ENCODE data around the gene CMKLR1. TPM values are rescaled to one million over a fixed set of nuclear protein-coding genes. Genes with fewer than 3 reads are reported as not detected.

Gene CMKLR1
- total and polyA plus RNA-seq, 9 of the 15 experiments (the other 6 are each of a cell fraction or from before 2014, with no cell fraction given), result 0.11 to 1.4 (median 0.20) TPM

DNA sequence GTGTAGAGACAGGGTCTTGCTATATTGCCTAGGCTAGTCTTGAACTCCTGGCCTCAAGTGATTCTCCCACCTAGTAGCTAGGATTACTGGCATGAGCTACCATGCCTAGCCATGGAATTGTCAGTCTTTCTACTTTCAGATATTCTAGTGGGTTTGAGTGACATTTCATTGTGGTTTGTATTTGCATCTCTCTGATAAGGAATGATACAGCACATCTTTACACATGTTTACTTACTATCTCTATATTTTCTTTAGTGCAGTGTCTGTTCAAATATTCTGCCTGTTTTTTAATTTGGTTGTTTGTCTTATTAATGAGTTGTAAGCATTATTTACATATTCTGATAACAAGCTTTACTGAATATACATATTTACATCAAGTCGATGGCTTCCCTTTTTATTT is 73.6 kb downstream of the CMKLR1 start:
- no peaks in the 10 kb centered on the region for H3K79me2 ChIP-seq (ENCODE audit: control insufficient read depth, insufficient read depth, low read length)
- ChIA-PET POLR2A (no interaction called here), CTCF (ENCODE audit: low intra/inter-chr PET ratio) (no interaction called here)
- no peak overlapping the region for H3K27ac ChIP-seq (ENCODE audit: extremely low read depth, low read depth, low read length)
- peaks cover 0 to 7% of the 10 kb centered on the region in 2 experiments; a peak in 3 of 5 replicates for H3K4me1 ChIP-seq (replicated peaks in 1 of 2; ENCODE audit: control insufficient read depth in 2 of 2, insufficient read depth in 2 of 2, low read length in 2 of 2)
- H2AFZ ChIP-seq (ENCODE audit: low read depth, low read length), result no peak overlapping the region
- H3K9ac ChIP-seq (ENCODE audit: insufficient read depth in 1 of 2, low read depth in 2 of 2, low read length in 2 of 2), result no peak overlapping the region
- no peaks in the 10 kb centered on the region for H4K20me1 ChIP-seq (replicated peaks; ENCODE audit: control insufficient read depth, insufficient read depth, low read length)
- H3K4me2 ChIP-seq (ENCODE audit: insufficient read depth, low read length), result no peak overlapping the region; the same call in 1 of the 2 replicates
- no peak overlapping the region for H3K4me3 ChIP-seq
- H3K9me3 ChIP-seq (replicated peaks; ENCODE audit: control insufficient read depth, insufficient read depth, low read depth, low read length), result no peaks in the 10 kb centered on the region
- ATAC-seq (no peak), FAIRE-seq (peak; percentile 35), DNase-seq (ENCODE audit: extremely low read depth in 1 of 4, low spot score in 3 of 4) (no peak)
- TF ChIP-seq MAFF (IDR thresholded peaks at IDR 0.05; ENCODE audit: low read length) (peak; percentile 20; the same call in 1 of the 2 replicates), NFE2 (IDR thresholded peaks at IDR 0.05; ENCODE audit: low read depth) (peak; percentile 55), FOXA3 (CRISPR knock-in tag; conservative IDR thresholded peaks at IDR 0.05 in 1 of 2, IDR thresholded peaks at IDR 0.05 in 1 of 2) (peak in 1 of 2 experiments; percentile 51; a peak in 2 of 4 replicates), MYBL2 (IDR thresholded peaks at IDR 0.05; ENCODE audit: low read depth) (no peak), MYBL2 (CRISPR knock-in tag; IDR thresholded peaks at IDR 0.05; ENCODE audit: borderline replicate concordance) (no peak), FOXK2 (conservative IDR thresholded peaks at IDR 0.05 in 1 of 2, IDR thresholded peaks at IDR 0.05 in 1 of 2; ENCODE audit: low read depth in 2 of 2) (0 out of 4 replicates have a peak, but pooled peaks of 1 of the 2 experiments have one; percentile 43), ZNF316 (IDR thresholded peaks at IDR 0.05) (peak; percentile 50; the same call in 1 of the 2 replicates), PKNOX1 (IDR thresholded peaks at IDR 0.05) (peak; percentile 89), MEIS2 (IDR thresholded peaks at IDR 0.05; ENCODE audit: partially characterized antibody) (peak; percentile 27), C11orf30 (IDR thresholded peaks at IDR 0.05; ENCODE audit: low read depth) (peak; percentile 60), ESRRA (IDR thresholded peaks at IDR 0.05; ENCODE audit: borderline replicate concordance, low read depth) (peak; percentile 27; the same call in 1 of the 2 replicates), MAFG (tag; conservative IDR thresholded peaks at IDR 0.05) (peak; percentile 75), SMARCE1 (IDR thresholded peaks at IDR 0.05) (no peak), TCF3 (CRISPR knock-in tag; IDR thresholded peaks at IDR 0.05) (peak; percentile 25; the same call in 1 of the 2 replicates), RCOR1 (IDR thresholded peaks at IDR 0.05; ENCODE audit: borderline replicate concordance in 1 of 2, low read depth in 2 of 2, low read length in 2 of 2) (no peak)
- TF ChIP-seq, protein P1, sequence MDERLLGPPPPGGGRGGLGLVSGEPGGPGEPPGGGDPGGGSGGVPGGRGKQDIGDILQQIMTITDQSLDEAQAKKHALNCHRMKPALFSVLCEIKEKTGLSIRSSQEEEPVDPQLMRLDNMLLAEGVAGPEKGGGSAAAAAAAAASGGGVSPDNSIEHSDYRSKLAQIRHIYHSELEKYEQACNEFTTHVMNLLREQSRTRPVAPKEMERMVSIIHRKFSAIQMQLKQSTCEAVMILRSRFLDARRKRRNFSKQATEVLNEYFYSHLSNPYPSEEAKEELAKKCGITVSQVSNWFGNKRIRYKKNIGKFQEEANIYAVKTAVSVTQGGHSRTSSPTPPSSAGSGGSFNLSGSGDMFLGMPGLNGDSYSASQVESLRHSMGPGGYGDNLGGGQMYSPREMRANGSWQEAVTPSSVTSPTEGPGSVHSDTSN (CRISPR knock-in tag; IDR thresholded peaks at IDR 0.05; ENCODE audit: low read depth), result peak; percentile 34; the same call in 1 of the 2 replicates
- TF ChIP-seq, protein P1 (tag; conservative IDR thresholded peaks at IDR 0.05; ENCODE audit: low read depth), result no peak
- TF ChIP-seq, protein P2, sequence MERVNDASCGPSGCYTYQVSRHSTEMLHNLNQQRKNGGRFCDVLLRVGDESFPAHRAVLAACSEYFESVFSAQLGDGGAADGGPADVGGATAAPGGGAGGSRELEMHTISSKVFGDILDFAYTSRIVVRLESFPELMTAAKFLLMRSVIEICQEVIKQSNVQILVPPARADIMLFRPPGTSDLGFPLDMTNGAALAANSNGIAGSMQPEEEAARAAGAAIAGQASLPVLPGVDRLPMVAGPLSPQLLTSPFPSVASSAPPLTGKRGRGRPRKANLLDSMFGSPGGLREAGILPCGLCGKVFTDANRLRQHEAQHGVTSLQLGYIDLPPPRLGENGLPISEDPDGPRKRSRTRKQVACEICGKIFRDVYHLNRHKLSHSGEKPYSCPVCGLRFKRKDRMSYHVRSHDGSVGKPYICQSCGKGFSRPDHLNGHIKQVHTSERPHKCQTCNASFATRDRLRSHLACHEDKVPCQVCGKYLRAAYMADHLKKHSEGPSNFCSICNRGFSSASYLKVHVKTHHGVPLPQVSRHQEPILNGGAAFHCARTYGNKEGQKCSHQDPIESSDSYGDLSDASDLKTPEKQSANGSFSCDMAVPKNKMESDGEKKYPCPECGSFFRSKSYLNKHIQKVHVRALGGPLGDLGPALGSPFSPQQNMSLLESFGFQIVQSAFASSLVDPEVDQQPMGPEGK (CRISPR knock-in tag; IDR thresholded peaks at IDR 0.05; ENCODE audit: borderline replicate concordance), result no peak
- BruUV-seq (replicated peaks), result no TSS peak
- intact Hi-C loops (cut with micrococcal nuclease), result no loop called here
- H3K27me3 ChIP-seq (ENCODE audit: control insufficient read depth in 2 of 2, insufficient read depth in 2 of 2, low read length in 2 of 2), result peaks cover 4 to 6% of the 10 kb centered on the region in 2 experiments; a peak in 1 of 5 replicates
- H3K36me3 ChIP-seq (ENCODE audit: control insufficient read depth, insufficient read depth, low read length), result no peaks in the 10 kb centered on the region
- 0% methylated on average over 1 of the region's 1 CpG for WGBS (ENCODE audit: insufficient coverage, low coverage, missing lambda C conversion rate)
- H3K9me1 ChIP-seq (ENCODE audit: control insufficient read depth, insufficient read depth, low read length), result no peaks in the 10 kb centered on the region
- in situ Hi-C loops (cut with MboI), result no loop called here

Data from K562 (cell line).